Activated naive CD8-positive, alpha-beta T cell treated with anti-CD3 and anti-CD28 coated beads, Interleukin-2, amount 10 ng/mL, durations not matched to agents 7 days and 5 days (primary cell): Measurements from ENCODE around the gene TLR6. TPM values are rescaled to one million over a fixed set of nuclear protein-coding genes. Genes with fewer than 3 reads are reported as not detected.
"Not testable (repeated sequence)": the region's sequence is repeated elsewhere in the genome, so short reads cannot be mapped to it uniquely, and the experiment has no call there.

Experiments used
- ATAC-seq: fragments of 150-1000 bp; cut with Tn5 transposase; one replicate; pipeline ENCODE4 v1.10.0; 2021; ENCODE audit warnings: low read depth, moderate library complexity
- POLR2A ChIA-PET: fragments of 350-600 bp; sonication (Branson Sonifier 250); formaldehyde crosslinking; loops from one replicate; lab custom pipeline; 2021; ENCODE audit warnings: antibody characterized with exemption; lab: Charles Lee
- DNase-seq: peaks from one replicate; pipeline ENCODE4 v3.0.0; 2021
- H3K27ac Mint-ChIP-seq: one replicate; pipeline ENCODE4 v1.8.0; 2022; ENCODE audit warnings: mild to moderate bottlenecking, mixed read lengths
- H3K27me3 Mint-ChIP-seq: one replicate; pipeline ENCODE4 v1.8.0; 2022; ENCODE audit warnings: mild to moderate bottlenecking, moderate library complexity, mixed read lengths
- H3K36me3 Mint-ChIP-seq: one replicate; pipeline ENCODE4 v1.8.0; 2021; ENCODE audit warnings: mild to moderate bottlenecking, mixed read lengths
- H3K4me1 Mint-ChIP-seq: one replicate; pipeline ENCODE4 v1.8.0; 2021; ENCODE audit warnings: mixed read lengths
- H3K4me3 Mint-ChIP-seq: one replicate; pipeline ENCODE4 v1.8.0; 2022; ENCODE audit warnings: mild to moderate bottlenecking, moderate library complexity, mixed read lengths
- H3K9me3 Mint-ChIP-seq: one replicate; pipeline ENCODE4 v1.8.0; 2021; ENCODE audit warnings: mixed read lengths
- microRNA-seq: library from miRNA; unstranded; fragments of <30 nt; microRNA quantifications from one replicate; pipeline ENCODE4 v1.2.0, GENCODE V29; 2022
- total RNA-seq, 2 experiments: library from RNA; stranded (reverse); gene quantifications; one replicate each; pipeline ENCODE4 v1.2.3, GENCODE V29; 2021

TLR6 gene
- total RNA-seq, 2 experiments from 2014 or later = 4.8 to 5.9 TPM

DNA sequence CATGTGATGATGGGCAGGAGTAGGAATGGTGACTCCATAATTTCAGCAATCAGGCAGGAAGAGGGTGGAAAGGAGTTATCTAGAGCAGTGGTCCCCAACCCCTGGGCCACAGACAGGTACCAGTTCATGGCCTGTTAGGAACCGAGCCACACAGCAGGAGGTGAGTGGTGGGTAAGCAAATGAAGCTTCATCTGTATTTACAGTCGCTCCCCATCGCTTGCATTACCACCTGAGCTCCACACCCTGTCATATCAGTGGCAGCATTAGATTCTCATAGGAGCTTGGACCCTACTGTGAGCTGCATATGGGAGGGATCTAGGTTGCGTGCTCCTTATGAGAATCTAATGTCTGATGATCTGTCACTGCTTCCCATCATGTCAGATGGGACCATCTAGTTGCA is 72.5 kb downstream of the TLR6 start:
- Mint-ChIP-seq H3K4me3 (no peak overlapping the region), H3K4me1 (peaks cover 4% of the 10 kb centered on the region), H3K9me3 (peaks cover 2% of the 10 kb centered on the region), H3K36me3 (no peaks in the 10 kb centered on the region), H3K27me3 (peaks cover 3% of the 10 kb centered on the region), H3K27ac (no peak overlapping the region)
- no peak for ATAC-seq
- no peak for DNase-seq
- POLR2A ChIA-PET = no interaction called here

DNA sequence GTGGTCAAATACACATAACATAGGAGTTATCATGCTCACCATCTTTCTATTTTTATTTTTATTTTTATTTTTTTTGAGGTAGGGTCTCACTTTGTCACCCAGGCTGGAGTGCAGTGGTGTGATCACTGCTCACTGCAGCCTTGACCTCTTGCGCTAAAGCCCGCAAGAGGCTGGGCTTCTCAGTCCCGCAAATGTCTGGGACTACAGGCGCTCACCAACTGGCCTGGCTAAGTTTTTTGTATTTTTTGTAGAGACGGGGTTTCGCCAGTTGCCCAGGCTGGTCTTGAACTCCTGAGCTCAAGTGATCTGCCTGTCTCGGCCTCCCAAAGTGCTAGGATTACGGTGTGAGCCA is 73.5 kb downstream of the TLR6 start:
- Mint-ChIP-seq H3K36me3 (no peaks in the 10 kb centered on the region), H3K4me1 (peaks cover 4% of the 10 kb centered on the region), H3K27me3 (peaks cover 3% of the 10 kb centered on the region), H3K27ac (no peak overlapping the region), H3K4me3 (no peak overlapping the region), H3K9me3 (peaks cover 1% of the 10 kb centered on the region)
- DNase-seq (no peak), ATAC-seq (no peak)
- POLR2A ChIA-PET = interaction anchor here (0.8 to 1.4 kb wide), 3 partner anchors 18 to 23 kb away, joined by 3 to 6 read pairs (median 3); no protein-coding TSS in a partner anchor

DNA sequence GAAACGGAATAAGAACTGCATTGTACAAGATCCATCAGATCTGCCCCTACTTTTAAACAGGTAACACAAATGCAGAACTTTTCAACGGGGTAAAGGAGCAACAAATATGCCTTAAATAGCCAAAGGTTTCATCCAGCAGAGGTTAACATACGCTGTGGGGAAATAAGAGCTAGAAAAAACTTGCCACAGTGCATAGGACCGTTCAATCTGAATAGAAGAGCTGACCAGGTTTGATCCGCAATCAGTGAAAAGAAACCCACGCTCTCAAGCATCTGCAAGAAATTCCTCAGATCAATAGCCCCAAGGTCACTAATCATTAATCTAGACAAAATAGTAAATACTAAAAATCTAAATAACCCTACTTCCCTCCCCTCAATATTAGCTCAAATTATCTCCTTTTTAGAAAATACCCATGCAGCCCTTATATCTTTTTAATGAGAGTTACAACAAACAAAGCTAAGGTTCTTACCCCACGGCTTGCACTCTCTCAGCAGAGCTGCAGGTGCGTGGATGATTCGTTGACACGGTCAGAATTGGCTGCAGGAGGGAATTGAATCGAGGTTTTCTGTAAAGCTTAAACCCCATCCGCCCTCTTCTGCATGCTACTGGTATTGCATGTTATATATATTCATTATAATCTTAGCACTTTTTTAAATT is 74.0 kb downstream of the TLR6 start, which contains the start of gene TLR10:
Gene TLR10, minus strand, starts transcription at position 539 of the 657 bp plus-strand sequence. CDS start 7,400 bp downstream, outside the sequence.
- POLR2A ChIA-PET = interaction anchor here (0.6 to 1.4 kb wide), 4 partner anchors 8 to 23 kb away, joined by 3 to 6 read pairs (median 3); no protein-coding TSS in a partner anchor
- peak; percentile 52 for ATAC-seq
- Mint-ChIP-seq H3K27ac (no peak within 1 kb of the TSS), H3K4me1 (peaks cover 4% of the 10 kb centered on the region), H3K9me3 (no peaks in the 10 kb centered on the region), H3K4me3 (peak within 1 kb of the TSS; percentile 49), H3K27me3 (peaks cover 2% of the 10 kb centered on the region), H3K36me3 (no peaks in the 10 kb centered on the region)
- DNase-seq = no peak

DNA sequence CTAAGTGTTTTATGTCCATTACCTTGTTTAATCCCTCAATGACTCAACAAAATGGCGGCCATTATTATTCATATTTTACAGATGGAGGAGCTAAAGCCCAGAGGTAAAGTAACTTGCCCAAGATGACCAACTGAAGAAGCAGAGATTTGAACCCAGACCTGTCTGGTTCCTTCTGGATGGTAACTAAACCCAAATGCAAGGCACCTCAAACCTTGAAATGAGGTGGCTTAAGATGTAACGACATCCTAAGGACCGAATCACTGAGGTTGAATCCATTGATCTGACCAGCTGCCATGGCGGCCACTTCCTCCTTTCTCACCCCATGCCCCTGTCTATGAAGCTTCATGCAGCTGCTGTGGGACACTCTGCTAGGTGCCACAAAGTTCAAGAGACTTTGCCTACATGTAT is 74.8 kb downstream of the TLR6 start:
- Mint-ChIP-seq H3K36me3 (peaks cover 2% of the 10 kb centered on the region), H3K4me1 (peaks cover 4% of the 10 kb centered on the region), H3K27me3 (peaks cover 2% of the 10 kb centered on the region), H3K27ac (no peak overlapping the region), H3K9me3 (peaks cover 2% of the 10 kb centered on the region), H3K4me3 (no peak overlapping the region)
- ATAC-seq = no peak
- DNase-seq = no peak
- POLR2A ChIA-PET = interaction anchor here (0.6 to 1.4 kb wide), 4 partner anchors 9 to 22 kb away, joined by 3 to 6 read pairs (median 3); partner anchors contain the start of gene TLR1

DNA sequence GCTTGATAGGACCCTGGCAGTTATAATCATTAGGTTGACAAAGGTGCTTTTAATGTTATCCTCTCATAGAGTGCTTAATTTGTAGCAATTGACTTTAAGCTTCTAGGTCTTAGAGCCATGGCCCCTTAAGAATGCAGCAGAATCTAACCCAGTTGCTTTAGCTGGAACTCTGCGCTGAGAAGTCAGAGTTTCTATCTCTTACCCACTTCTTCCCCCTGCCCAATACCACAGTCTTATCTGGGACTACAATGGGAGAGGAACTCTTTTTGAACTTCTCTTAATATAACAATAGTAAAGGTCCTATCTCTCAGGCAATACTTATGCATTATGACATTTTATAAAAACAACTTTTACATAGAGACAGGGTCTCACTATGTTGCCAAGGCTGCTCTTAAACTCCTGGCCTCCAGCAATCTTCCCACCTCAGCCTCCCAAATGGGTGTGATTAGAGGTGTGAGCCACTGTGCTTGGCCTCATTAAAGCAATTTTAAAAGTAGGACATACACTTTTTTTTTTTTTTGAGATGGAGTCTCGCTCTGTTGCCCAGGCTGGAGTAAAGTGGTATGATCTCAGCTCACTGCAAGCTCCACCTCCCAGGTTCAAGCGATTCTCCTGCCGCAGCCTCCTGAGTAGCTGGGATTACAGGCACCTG is 75.7 kb downstream of the TLR6 start:
- Mint-ChIP-seq H3K27me3 (peaks cover 2% of the 10 kb centered on the region), H3K27ac (no peak overlapping the region), H3K4me3 (no peak overlapping the region), H3K4me1 (peaks cover 2% of the 10 kb centered on the region), H3K36me3 (peaks cover 2% of the 10 kb centered on the region), H3K9me3 (peaks cover 2% of the 10 kb centered on the region)
- ATAC-seq = no peak
- DNase-seq = no peak
- POLR2A ChIA-PET = interaction anchor here (0.5 to 1.4 kb wide), 4 partner anchors 23 to 647 kb away, joined by 3 read pairs; partner anchors contain the start of gene TLR1

DNA sequence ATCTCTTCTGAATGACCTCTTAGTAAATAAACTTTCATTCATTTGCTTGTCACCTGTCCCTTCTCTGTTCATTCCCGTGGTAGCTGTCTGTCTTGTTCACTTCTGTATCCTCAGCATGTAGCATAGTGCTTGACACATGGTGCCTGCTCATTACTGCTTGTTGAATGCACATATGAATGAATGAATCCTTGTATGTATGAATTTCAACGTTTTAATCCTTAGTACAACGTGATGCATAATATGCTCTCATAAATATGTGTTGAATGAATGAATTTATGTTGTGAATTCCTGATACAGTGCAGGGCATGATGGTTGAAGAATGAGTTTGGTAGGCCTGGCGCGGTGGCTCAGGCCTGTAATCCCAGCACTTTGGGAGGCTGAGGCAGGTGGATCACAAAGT is 76.8 kb downstream of the TLR6 start:
- Mint-ChIP-seq H3K4me1 (peaks cover 2% of the 10 kb centered on the region), H3K27me3 (peaks cover 2% of the 10 kb centered on the region), H3K36me3 (peaks cover 2% of the 10 kb centered on the region), H3K9me3 (peaks cover 2% of the 10 kb centered on the region), H3K27ac (no peak overlapping the region), H3K4me3 (no peak overlapping the region)
- ATAC-seq = no peak
- no peak for DNase-seq
- POLR2A ChIA-PET = no interaction called here

DNA sequence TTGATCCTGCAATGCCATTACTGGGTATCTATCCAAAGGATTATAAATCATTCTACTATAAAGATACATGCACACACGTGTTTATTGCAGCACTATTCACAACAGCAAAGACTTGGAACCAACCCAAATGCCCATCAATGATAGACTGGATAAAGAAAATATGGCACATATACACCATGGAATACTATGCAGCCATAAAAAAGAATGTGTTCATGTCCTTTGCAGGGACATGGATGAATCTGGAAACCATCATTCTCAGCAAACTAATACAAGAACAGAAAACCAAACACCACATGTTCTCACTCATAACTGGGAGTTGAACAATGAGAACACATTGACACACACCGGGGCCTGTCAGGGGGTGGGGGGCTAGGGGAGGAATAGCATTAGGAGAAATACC is 78.7 kb downstream of the TLR6 start:
- H3K4me3 Mint-ChIP-seq, ATAC-seq, H3K27me3 Mint-ChIP-seq, H3K9me3 Mint-ChIP-seq, DNase-seq, POLR2A ChIA-PET, H3K4me1 Mint-ChIP-seq, H3K36me3 Mint-ChIP-seq, H3K27ac Mint-ChIP-seq: not testable (repeated sequence)

DNA sequence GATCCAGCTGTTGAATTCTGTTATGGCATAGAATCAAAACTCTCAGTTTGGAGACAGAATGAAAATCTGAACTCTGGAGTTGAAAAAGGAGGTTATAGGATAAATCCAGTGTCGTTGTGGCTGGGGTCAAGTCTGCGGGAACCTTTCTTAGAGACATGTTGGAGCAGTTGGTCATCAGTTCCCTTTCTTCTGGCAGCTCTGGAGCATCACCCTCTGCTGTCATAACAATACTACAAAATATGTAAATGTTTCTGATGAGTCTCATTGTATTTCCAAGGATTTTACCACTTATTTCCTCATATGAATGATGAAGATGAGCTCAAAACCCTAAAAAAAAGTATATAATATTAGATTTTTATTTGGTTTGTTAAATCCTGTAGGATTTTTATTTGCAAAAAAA is 81.3 kb downstream of the TLR6 start:
- H3K4me1 Mint-ChIP-seq = no peaks in the 10 kb centered on the region
- POLR2A ChIA-PET = no interaction called here
- peaks cover 7% of the 10 kb centered on the region for H3K27me3 Mint-ChIP-seq
- H3K36me3 Mint-ChIP-seq = peaks cover 3% of the 10 kb centered on the region
- DNase-seq (no peak), ATAC-seq (no peak)
- H3K9me3 Mint-ChIP-seq = peaks cover 3% of the 10 kb centered on the region
- no peak overlapping the region for H3K4me3 Mint-ChIP-seq
- H3K27ac Mint-ChIP-seq = no peak overlapping the region

DNA sequence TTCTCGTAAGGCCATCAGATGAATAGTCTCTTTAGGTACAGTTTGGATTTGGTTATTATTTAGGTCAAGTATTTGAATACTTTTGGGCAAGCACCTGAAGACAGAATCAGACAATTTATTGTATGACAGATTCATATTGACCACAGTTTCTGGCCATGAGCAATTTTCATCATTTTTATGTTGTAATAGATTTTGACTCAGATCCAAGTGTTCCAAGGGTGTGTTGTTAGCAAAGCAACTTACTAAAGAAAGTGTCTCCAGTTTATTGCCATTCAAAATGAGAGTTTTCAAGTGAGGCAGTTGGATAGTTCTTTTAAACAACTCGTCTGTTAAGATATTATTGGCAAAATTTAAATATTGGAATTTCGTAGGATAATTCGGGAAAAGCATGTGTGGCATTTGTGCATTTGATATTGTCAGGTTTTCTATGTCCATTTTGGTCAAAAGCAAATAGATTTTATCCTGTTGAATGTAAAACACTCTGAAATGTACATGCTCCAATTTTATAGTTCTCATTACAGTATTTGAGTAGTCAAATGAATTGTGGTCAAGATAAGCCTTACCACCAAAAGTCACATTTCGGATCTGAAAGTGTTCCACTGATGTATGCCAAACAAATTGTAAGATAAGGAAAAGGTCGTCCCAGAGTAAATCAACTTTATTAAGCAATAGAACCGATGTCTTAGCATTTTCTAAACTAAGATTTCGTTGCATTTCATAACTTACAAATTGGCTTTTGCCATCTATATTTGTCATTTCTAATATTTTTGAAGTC is 82.2 kb downstream of the TLR6 start:
- POLR2A ChIA-PET = no interaction called here
- Mint-ChIP-seq H3K27me3 (peaks cover 7% of the 10 kb centered on the region), H3K4me3 (no peak overlapping the region)

More for the DNA sequence above, 82.2 kb downstream of the TLR6 start:
- Mint-ChIP-seq H3K27ac (no peak overlapping the region), H3K36me3 (peaks cover 3% of the 10 kb centered on the region), H3K9me3 (peaks cover 3% of the 10 kb centered on the region), H3K4me1 (no peaks in the 10 kb centered on the region)
- no peak for ATAC-seq
- DNase-seq = no peak

Small RNA genes within 50 kb of the gene (microRNA-seq; reads per million reads assigned to microRNA genes)
- gene MIR574 = 2.8 reads per million

Other genes with a start within 250 kb of the TLR6 start
- gene KLF3, start 192.6 kb downstream of the TLR6 start, total RNA-seq = 10 to 100 TPM; 37.8 to 44.1 TPM
- gene TLR10, start 73.8 kb downstream of the TLR6 start, total RNA-seq = under 1 TPM; 0.25 to 0.26 TPM
- gene TLR1, start 52.0 kb downstream of the TLR6 start, total RNA-seq = 10 to 100 TPM; 14.9 to 17.2 TPM
- gene FAM114A1, start 11.0 kb upstream of the TLR6 start, total RNA-seq = under 1 TPM; 0.33 to 0.34 TPM
- 10 to 100 TPM; 14.0 to 14.9 TPM for gene TMEM156, start 175.6 kb upstream of the TLR6 start, total RNA-seq
- gene KLHL5, start 205.4 kb upstream of the TLR6 start, total RNA-seq = 10 to 100 TPM; 16.4 to 18.3 TPM